Urinary bladder (tissue), 4 donors: ENCODE data around the gene BMP7. TPM values are rescaled to one million over a fixed set of nuclear protein-coding genes. Genes with fewer than 3 reads are reported as not detected.
"Not testable (repeated sequence)": the region's sequence is repeated elsewhere in the genome, so short reads cannot be mapped to it uniquely, and the experiment has no call there.

Experiments used
- DNase-seq: peaks from one replicate; pipeline ENCODE4 v3.0.0-alpha.2; 2015; ENCODE audit errors: extremely low spot score
- H3K27ac ChIP-seq: one replicate; pipeline ENCODE4 v1.5.1; 2013; ENCODE audit warnings: low read depth, mild to moderate bottlenecking, moderate library complexity
- H3K36me3 ChIP-seq: one replicate; pipeline ENCODE4 v1.6.1; 2013; ENCODE audit warnings: mild to moderate bottlenecking, moderate library complexity; ENCODE audit not compliant: insufficient read depth
- H3K4me1 ChIP-seq: one replicate; pipeline ENCODE4 v1.6.1; 2013; ENCODE audit warnings: mild to moderate bottlenecking, moderate library complexity; ENCODE audit not compliant: insufficient read depth
- H3K4me3 ChIP-seq: one replicate; pipeline ENCODE4 v1.5.1; 2013; ENCODE audit warnings: low read depth, low read length
- WGBS: extraction: QIAGEN DNeasy Blood & Tissue Kit; methylation state at CpG from one replicate; pipeline ENCODE4 v1.1.7; 2013; 5-methylcytosine and 5-hydroxymethylcytosine counted together
- polyA plus RNA-seq: library from polyadenylated mRNA; stranded (reverse); fragments of 200-250 nt; gene quantifications from one replicate; pipeline ENCODE4 v1.2.3, GENCODE V29; 2013
- total RNA-seq: library from RNA; depleted of rRNA; stranded (reverse); fragments of >200 nt; gene quantifications from one replicate; pipeline ENCODE4 v1.2.3, GENCODE V29; 2014
- donor health status: healthy with polysubstance abuse.
- donor health status: healthy.

BMP7 gene
- total and polyA plus RNA-seq, 2 donors, result 8.5 to 12.1 TPM

GRCh38 chr20:57244627-57245214, 21.7 kb downstream of the BMP7 start:
- no peak for DNase-seq
- Histone ChIP-seq H3K4me3 (no peak overlapping the region), H3K36me3 (no peaks in the 10 kb centered on the region), H3K4me1 (no peaks in the 10 kb centered on the region), H3K27ac (no peak overlapping the region)
- WGBS, result 75% methylated on average over 3 of the region's 3 CpGs

GRCh38 chr20:57244221-57244585, 22.2 kb downstream of the BMP7 start:
- no peak for DNase-seq
- no peak overlapping the region for H3K4me3 ChIP-seq
- 84% methylated on average over 7 of the region's 7 CpGs for WGBS
- no peaks in the 10 kb centered on the region for H3K4me1 ChIP-seq
- no peaks in the 10 kb centered on the region for H3K36me3 ChIP-seq
- no peak overlapping the region for H3K27ac ChIP-seq

- no peak overlapping the region for H3K4me3 ChIP-seq
- no peaks in the 10 kb centered on the region for H3K4me1 ChIP-seq
- WGBS, result 79% methylated on average over 17 of the region's 17 CpGs
- DNase-seq, result no peak
- peak overlapping the region; percentile 47 for H3K27ac ChIP-seq
- no peaks in the 10 kb centered on the region for H3K36me3 ChIP-seq
Measured at GRCh38 chr20:57243480-57244220, 22.8 kb downstream of the BMP7 start.

- Histone ChIP-seq H3K4me1 (no peaks in the 10 kb centered on the region), H3K36me3 (no peaks in the 10 kb centered on the region), H3K27ac (no peak overlapping the region), H3K4me3 (no peak overlapping the region)
- 92% methylated on average over 4 of the region's 4 CpGs for WGBS
- DNase-seq, result no peak
Measured at GRCh38 chr20:57242414-57242813, 24.0 kb downstream of the BMP7 start.

- Histone ChIP-seq H3K4me3 (no peak overlapping the region), H3K4me1 (no peaks in the 10 kb centered on the region), H3K36me3 (no peaks in the 10 kb centered on the region), H3K27ac (no peak overlapping the region)
- WGBS, result 72% methylated on average over 6 of the region's 6 CpGs
- no peak for DNase-seq
Measured at GRCh38 chr20:57241363-57241991, 25.0 kb downstream of the BMP7 start.

GRCh38 chr20:57240581-57241362, 25.7 kb downstream of the BMP7 start:
- DNase-seq, result no peak
- Histone ChIP-seq H3K36me3 (no peaks in the 10 kb centered on the region), H3K4me1 (no peaks in the 10 kb centered on the region), H3K4me3 (no peak overlapping the region), H3K27ac (no peak overlapping the region)
- WGBS, result 54% methylated on average over 8 of the region's 8 CpGs

GRCh38 chr20:57239725-57240124, 26.7 kb downstream of the BMP7 start:
- 94% methylated on average over 1 of the region's 1 CpG for WGBS
- DNase-seq, H3K4me3 ChIP-seq, H3K36me3 ChIP-seq, H3K4me1 ChIP-seq, H3K27ac ChIP-seq: not testable (repeated sequence)

- H3K4me1 ChIP-seq, H3K27ac ChIP-seq, H3K4me3 ChIP-seq, H3K36me3 ChIP-seq, DNase-seq: not testable (repeated sequence)
- WGBS, result 84% methylated on average over 4 of the region's 4 CpGs
Measured at GRCh38 chr20:57239324-57239723, 27.1 kb downstream of the BMP7 start.

GRCh38 chr20:57238089-57238488, 28.4 kb downstream of the BMP7 start:
- DNase-seq, result no peak
- H3K27ac ChIP-seq, result no peak overlapping the region
- no peak overlapping the region for H3K4me3 ChIP-seq
- 96% methylated on average over 4 of the region's 4 CpGs for WGBS
- H3K36me3 ChIP-seq, result no peaks in the 10 kb centered on the region
- H3K4me1 ChIP-seq, result no peaks in the 10 kb centered on the region

GRCh38 chr20:57237585-57237953, 28.9 kb downstream of the BMP7 start:
- DNase-seq, result no peak
- H3K4me3 ChIP-seq, result no peak overlapping the region
- H3K36me3 ChIP-seq, result no peaks in the 10 kb centered on the region
- H3K27ac ChIP-seq, result no peak overlapping the region
- no peaks in the 10 kb centered on the region for H3K4me1 ChIP-seq
- WGBS, result 61% methylated on average over 3 of the region's 3 CpGs

GRCh38 chr20:57236813-57237584, 29.4 kb downstream of the BMP7 start:
- H3K4me1 ChIP-seq, result no peaks in the 10 kb centered on the region
- no peak overlapping the region for H3K27ac ChIP-seq
- DNase-seq, result no peak
- H3K4me3 ChIP-seq, result no peak overlapping the region
- H3K36me3 ChIP-seq, result no peaks in the 10 kb centered on the region
- WGBS, result 33% methylated on average over 15 of the region's 15 CpGs

- WGBS, result 56% methylated on average over 11 of the region's 11 CpGs
- Histone ChIP-seq H3K36me3 (no peaks in the 10 kb centered on the region), H3K4me1 (no peaks in the 10 kb centered on the region), H3K27ac (no peak overlapping the region), H3K4me3 (no peak overlapping the region)
- no peak for DNase-seq
Measured at GRCh38 chr20:57234556-57235251, 31.7 kb downstream of the BMP7 start.
